Brain microvascular endothelial cell (primary cell): ENCODE data around the gene C2orf78.
"Not testable (repeated sequence)": the region's sequence is repeated elsewhere in the genome, so short reads cannot be mapped to it uniquely, and the experiment has no call there.

Experiments used
- DNase-seq: peaks from one replicate; pipeline ENCODE4 v3.0.0-alpha.2; 2020
- H3K27ac ChIP-seq: fragments of 250-450 bp; sonication (Bioruptor Pico); 2 replicates; pipeline ENCODE4 v1.5.1; 2020; ENCODE audit warnings: mild to moderate bottlenecking, moderate library complexity
- H3K27me3 ChIP-seq: fragments of 250-450 bp; sonication (Bioruptor Pico); replicated peaks from 2 replicates; pipeline ENCODE4 v1.5.1; 2020; ENCODE audit warnings: mild to moderate bottlenecking
- H3K36me3 ChIP-seq: fragments of 250-450 bp; sonication (Bioruptor Pico); replicated peaks from 2 replicates; pipeline ENCODE4 v1.5.1; 2020; ENCODE audit warnings: mild to moderate bottlenecking
- H3K4me3 ChIP-seq: 2 replicates; pipeline ENCODE4 v1.5.1; 2011; ENCODE audit warnings: low read depth, mild to moderate bottlenecking, control low read depth, low read length, moderate library complexity
- in situ Hi-C: cut with HindIII; loops from 2 replicates; pipeline ENCODE4 v1.10.0; 2017; ENCODE audit warnings: low sequenced_read_pairs, low pct_ligation_motif_present
- TF ChIP-seq, protein P1 (sequence below): IDR thresholded peaks from 2 replicates; pipeline ENCODE4 v1.5.1; 2011; ENCODE audit warnings: low read depth, mild to moderate bottlenecking, moderate library complexity, low read length, control low read depth, inconsistent platforms; ENCODE audit errors: missing control alignments

Gene C2orf78

DNA sequence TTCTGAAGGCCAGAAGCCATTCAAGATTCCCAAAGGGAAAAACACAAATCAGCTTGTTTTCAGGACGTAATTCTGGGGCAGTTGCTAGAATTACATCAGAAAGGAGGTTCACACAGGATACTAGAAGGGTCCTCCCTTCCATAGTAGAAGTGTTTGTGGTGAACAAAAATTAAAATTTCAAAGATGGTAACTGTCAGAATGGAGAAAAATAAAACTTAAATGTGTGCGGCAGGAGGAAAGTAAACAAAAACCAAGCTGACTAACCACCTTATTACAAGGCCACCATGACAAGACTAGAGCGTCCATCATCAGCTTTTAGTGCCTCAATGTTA, 37.1 kb upstream of the C2orf78 start:
- no peak overlapping the region for H3K4me3 ChIP-seq
- H3K27ac ChIP-seq = no peak overlapping the region
- DNase-seq = no peak
- TF ChIP-seq, protein P1, sequence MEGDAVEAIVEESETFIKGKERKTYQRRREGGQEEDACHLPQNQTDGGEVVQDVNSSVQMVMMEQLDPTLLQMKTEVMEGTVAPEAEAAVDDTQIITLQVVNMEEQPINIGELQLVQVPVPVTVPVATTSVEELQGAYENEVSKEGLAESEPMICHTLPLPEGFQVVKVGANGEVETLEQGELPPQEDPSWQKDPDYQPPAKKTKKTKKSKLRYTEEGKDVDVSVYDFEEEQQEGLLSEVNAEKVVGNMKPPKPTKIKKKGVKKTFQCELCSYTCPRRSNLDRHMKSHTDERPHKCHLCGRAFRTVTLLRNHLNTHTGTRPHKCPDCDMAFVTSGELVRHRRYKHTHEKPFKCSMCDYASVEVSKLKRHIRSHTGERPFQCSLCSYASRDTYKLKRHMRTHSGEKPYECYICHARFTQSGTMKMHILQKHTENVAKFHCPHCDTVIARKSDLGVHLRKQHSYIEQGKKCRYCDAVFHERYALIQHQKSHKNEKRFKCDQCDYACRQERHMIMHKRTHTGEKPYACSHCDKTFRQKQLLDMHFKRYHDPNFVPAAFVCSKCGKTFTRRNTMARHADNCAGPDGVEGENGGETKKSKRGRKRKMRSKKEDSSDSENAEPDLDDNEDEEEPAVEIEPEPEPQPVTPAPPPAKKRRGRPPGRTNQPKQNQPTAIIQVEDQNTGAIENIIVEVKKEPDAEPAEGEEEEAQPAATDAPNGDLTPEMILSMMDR = no peak
- peaks cover 25% of the 10 kb centered on the region for H3K36me3 ChIP-seq
- H3K27me3 ChIP-seq = no peaks in the 10 kb centered on the region
- in situ Hi-C loops = no loop called here

- peaks cover 29% of the 10 kb centered on the region for H3K36me3 ChIP-seq
- H3K27me3 ChIP-seq = no peaks in the 10 kb centered on the region
- DNase-seq = no peak
- no peak overlapping the region for H3K4me3 ChIP-seq
- no peak overlapping the region for H3K27ac ChIP-seq
- in situ Hi-C loops = no loop called here
- TF ChIP-seq, protein P1 = no peak
Measured at GRCh38 chr2:73749314-73749713, 34.7 kb upstream of the C2orf78 start.

DNA sequence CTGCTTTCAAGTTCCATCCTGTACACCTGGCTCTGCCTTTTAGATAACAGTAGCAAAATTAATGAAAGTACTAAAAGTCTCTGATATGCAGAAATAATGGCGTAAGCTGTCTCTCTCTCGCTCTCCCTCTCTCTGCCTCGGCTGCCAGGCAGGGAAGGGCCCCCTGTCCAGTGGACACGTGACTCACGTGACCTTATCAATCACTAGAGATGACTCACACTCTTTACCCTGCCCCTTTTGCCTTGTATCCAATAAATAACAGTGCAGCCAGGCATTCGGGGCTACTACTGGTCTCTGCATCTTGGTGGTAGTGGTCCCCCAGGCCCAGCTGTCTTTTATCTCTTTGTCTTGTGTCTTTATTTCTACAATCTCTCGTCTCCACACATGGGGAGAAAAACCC, 29.7 kb upstream of the C2orf78 start:
- H3K36me3 ChIP-seq = peaks cover 32% of the 10 kb centered on the region
- DNase-seq, H3K4me3 ChIP-seq, H3K27ac ChIP-seq, H3K27me3 ChIP-seq, in situ Hi-C loops: not testable (repeated sequence)

DNA sequence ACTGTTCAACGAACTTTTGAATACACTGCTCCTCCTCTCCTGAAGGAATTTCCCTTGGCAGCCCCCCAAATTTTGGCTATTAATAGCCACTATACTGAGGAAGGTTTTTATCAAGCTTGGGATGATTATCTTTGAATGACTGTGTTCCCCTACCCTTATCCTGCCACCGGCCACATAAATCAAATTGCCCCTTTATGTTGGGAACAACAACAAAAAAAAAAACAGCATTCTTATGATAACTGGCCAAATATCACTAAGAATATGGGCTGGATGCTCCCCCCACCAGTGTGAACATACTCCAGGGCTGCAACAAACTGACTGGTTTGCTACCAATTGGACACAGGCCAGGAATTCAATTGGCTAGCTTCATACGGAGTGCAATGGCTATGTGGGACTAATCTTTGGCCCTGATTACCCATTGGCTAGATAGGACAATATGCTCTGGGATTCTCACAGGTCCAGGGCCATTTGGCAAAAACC, 24.7 kb upstream of the C2orf78 start:
- H3K27ac ChIP-seq = no peak overlapping the region
- H3K36me3 ChIP-seq = peaks cover 47% of the 10 kb centered on the region
- H3K4me3 ChIP-seq = no peak overlapping the region
- peak; percentile 49 for DNase-seq
- TF ChIP-seq, protein P1 = no peak
- H3K27me3 ChIP-seq = no peaks in the 10 kb centered on the region
- in situ Hi-C loops = no loop called here

GRCh38 chr2:73759904-73760303, 24.1 kb upstream of the C2orf78 start:
- in situ Hi-C loops = no loop called here
- TF ChIP-seq, protein P1 = no peak

DNA sequence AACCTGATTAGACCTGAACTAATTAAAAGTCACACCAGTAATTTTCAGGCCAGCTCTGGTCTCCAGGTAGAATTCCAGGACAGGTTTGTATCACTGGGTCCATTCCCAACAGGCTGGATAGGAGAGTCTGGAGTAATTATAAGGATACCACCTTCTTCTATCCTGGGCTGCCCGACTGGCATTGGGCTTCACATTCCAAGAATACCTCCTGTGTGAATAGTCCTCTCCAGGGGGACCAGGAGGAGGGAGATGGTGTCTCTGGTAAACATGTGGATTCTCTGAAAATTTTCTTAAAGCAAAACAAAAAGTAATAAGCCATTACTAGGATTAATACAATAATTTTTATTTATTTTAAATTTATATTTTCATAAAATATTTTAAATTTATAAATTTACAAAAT, 21.4 kb upstream of the C2orf78 start:
- TF ChIP-seq, protein P1 = no peak
- DNase-seq = no peak
- Histone ChIP-seq H3K27ac (no peak overlapping the region), H3K4me3 (no peak overlapping the region), H3K36me3 (peaks cover 52% of the 10 kb centered on the region), H3K27me3 (no peaks in the 10 kb centered on the region)
- in situ Hi-C loops = no loop called here

More at GRCh38 chr2:73759904-73760303, 24.1 kb upstream of the C2orf78 start:
- H3K36me3 ChIP-seq = peaks cover 49% of the 10 kb centered on the region
- no peaks in the 10 kb centered on the region for H3K27me3 ChIP-seq
- no peak for DNase-seq
- no peak overlapping the region for H3K4me3 ChIP-seq
- no peak overlapping the region for H3K27ac ChIP-seq
